A549 (cell line): ENCODE results near the gene ACSL3.

Experiments used
- CHD2 ChIP-seq: fragments of 150-350 bp; IDR thresholded peaks from 2 replicates; pipeline ENCODE4 v1.6.1; 2014; ENCODE audit warnings: low read length; ENCODE audit not compliant: partially characterized antibody
- CTCF ChIP-seq: fragments of >200 bp; sonication (Bioruptor Twin); formaldehyde crosslinking; IDR thresholded peaks from 3 replicates; pipeline ENCODE4 v1.5.1; 2016
- FOSL2 ChIP-seq, 2 experiments: fragments of 450-650 bp in 1 of 2; fragments of >200 bp in 1 of 2; sonication (Bioruptor Twin) in 1 of 2; formaldehyde crosslinking; IDR thresholded peaks; 2 replicates each; pipeline versions ENCODE4 v1.5.0 to v1.6.1; 2016 to 2020; ENCODE audit warnings: mild to moderate bottlenecking in 1 of 2, moderate library complexity in 1 of 2
- FOXS1 ChIP-seq: fragments of 250-450 bp; sonication (Bioruptor Pico); IDR thresholded peaks from 2 replicates; pipeline ENCODE4 v1.5.0; 2020; ENCODE audit warnings: mild to moderate bottlenecking, moderate library complexity
- KDM5A ChIP-seq: fragments of 200-600 bp; sonication (generic); IDR thresholded peaks from 2 replicates; pipeline ENCODE4 v1.6.1; 2016; ENCODE audit warnings: antibody characterized with exemption, mild to moderate bottlenecking
- MAX ChIP-seq: IDR thresholded peaks from 2 replicates; pipeline ENCODE4 v1.6.1; 2012
- POLR2AphosphoS2 ChIP-seq: conservative IDR thresholded peaks from 2 replicates; pipeline ENCODE4 v1.6.1; 2012; ENCODE audit warnings: low read length, improper control_type of control experiment, inconsistent platforms
- SMC3 ChIP-seq: fragments of >200 bp; sonication (Bioruptor Twin); formaldehyde crosslinking; IDR thresholded peaks from 3 replicates; pipeline ENCODE4 v1.6.1; 2018; ENCODE audit warnings: inconsistent platforms
- TF ChIP-seq, protein P1 (sequence below): fragments of 200-600 bp; sonication (generic); IDR thresholded peaks from 2 replicates; pipeline ENCODE4 v1.6.1; 2016; ENCODE audit warnings: antibody characterized with exemption, mild to moderate bottlenecking, moderate library complexity

GRCh38 chr2:222972420-222972819, 111.6 kb downstream of the ACSL3 start:
- TF ChIP-seq FOXS1 (CRISPR knock-in tag) (no peak), CTCF (no peak), FOSL2 (IDR thresholded peaks at IDR 0.05) (no peak), FOSL2 (CRISPR knock-in tag; IDR thresholded peaks at IDR 0.05) (no peak), SMC3 (no peak), KDM5A (no peak), POLR2AphosphoS2 (no peak), MAX (no peak), CHD2 (no peak)
- TF ChIP-seq, protein P1, sequence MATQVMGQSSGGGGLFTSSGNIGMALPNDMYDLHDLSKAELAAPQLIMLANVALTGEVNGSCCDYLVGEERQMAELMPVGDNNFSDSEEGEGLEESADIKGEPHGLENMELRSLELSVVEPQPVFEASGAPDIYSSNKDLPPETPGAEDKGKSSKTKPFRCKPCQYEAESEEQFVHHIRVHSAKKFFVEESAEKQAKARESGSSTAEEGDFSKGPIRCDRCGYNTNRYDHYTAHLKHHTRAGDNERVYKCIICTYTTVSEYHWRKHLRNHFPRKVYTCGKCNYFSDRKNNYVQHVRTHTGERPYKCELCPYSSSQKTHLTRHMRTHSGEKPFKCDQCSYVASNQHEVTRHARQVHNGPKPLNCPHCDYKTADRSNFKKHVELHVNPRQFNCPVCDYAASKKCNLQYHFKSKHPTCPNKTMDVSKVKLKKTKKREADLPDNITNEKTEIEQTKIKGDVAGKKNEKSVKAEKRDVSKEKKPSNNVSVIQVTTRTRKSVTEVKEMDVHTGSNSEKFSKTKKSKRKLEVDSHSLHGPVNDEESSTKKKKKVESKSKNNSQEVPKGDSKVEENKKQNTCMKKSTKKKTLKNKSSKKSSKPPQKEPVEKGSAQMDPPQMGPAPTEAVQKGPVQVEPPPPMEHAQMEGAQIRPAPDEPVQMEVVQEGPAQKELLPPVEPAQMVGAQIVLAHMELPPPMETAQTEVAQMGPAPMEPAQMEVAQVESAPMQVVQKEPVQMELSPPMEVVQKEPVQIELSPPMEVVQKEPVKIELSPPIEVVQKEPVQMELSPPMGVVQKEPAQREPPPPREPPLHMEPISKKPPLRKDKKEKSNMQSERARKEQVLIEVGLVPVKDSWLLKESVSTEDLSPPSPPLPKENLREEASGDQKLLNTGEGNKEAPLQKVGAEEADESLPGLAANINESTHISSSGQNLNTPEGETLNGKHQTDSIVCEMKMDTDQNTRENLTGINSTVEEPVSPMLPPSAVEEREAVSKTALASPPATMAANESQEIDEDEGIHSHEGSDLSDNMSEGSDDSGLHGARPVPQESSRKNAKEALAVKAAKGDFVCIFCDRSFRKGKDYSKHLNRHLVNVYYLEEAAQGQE, result no peak
